Thyroid gland (tissue), 4 donors: Measurements from ENCODE around the gene RPL21.

Experiments used
- POLR2A ChIP-seq, 2 donors: fragments of 450-650 bp; IDR thresholded peaks; one replicate each; pipeline ENCODE4 v1.6.1; 2017; ENCODE audit warnings: antibody characterized with exemption in 2 of 2, mild to moderate bottlenecking in 2 of 2, moderate library complexity in 1 of 2
- TF ChIP-seq, protein P1 (sequence below), 6 experiments: fragments of 200-600 bp in 3 of 6; fragments of 450-650 bp in 3 of 6; sonication (generic) in 3 of 6; IDR thresholded peaks; one replicate each; pipeline ENCODE4 v1.5.1; 2016 to 2019; ENCODE audit warnings: antibody characterized with exemption in 6 of 6, mild to moderate bottlenecking in 2 of 6, inconsistent platforms in 1 of 6, moderate library complexity in 1 of 6

DNA sequence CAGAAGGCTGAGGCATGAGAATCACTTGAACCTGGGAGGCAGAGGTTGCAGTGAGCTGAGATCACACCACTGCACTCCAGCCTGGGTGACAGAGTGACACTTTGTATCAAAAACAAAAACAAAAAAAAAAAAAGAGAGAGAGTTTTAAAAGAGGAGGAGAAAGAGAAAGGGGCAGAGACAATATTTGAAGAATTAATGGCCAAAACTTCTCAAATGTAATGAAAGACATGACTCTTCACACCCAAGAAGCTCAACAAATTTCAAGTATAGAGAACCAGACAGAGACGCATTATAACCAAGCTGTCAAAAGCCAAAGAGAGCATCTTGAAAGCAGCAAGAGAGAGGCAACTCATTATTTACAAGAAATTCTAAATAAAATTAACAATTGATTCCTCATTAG lies 42.8 kb upstream of the RPL21 start:
- TF ChIP-seq, protein P1, sequence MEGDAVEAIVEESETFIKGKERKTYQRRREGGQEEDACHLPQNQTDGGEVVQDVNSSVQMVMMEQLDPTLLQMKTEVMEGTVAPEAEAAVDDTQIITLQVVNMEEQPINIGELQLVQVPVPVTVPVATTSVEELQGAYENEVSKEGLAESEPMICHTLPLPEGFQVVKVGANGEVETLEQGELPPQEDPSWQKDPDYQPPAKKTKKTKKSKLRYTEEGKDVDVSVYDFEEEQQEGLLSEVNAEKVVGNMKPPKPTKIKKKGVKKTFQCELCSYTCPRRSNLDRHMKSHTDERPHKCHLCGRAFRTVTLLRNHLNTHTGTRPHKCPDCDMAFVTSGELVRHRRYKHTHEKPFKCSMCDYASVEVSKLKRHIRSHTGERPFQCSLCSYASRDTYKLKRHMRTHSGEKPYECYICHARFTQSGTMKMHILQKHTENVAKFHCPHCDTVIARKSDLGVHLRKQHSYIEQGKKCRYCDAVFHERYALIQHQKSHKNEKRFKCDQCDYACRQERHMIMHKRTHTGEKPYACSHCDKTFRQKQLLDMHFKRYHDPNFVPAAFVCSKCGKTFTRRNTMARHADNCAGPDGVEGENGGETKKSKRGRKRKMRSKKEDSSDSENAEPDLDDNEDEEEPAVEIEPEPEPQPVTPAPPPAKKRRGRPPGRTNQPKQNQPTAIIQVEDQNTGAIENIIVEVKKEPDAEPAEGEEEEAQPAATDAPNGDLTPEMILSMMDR (IDR thresholded peaks at IDR 0.05), result no peak
- TF ChIP-seq POLR2A (IDR thresholded peaks at IDR 0.05), result no peak
